Neutrophil (primary cell): ENCODE results near the gene MKLN1.

Source experiments
- H3K27ac ChIP-seq: fragments of 200-600 bp; sonication (generic); 2 replicates; pipeline ENCODE4 v1.5.1; 2016; ENCODE audit warnings: mild to moderate bottlenecking, moderate library complexity
- H3K27me3 ChIP-seq: fragments of 200-600 bp; sonication (generic); 2 replicates; pipeline ENCODE4 v1.6.0; 2016; ENCODE audit warnings: mild to moderate bottlenecking
- H3K36me3 ChIP-seq: fragments of 200-600 bp; sonication (generic); 2 replicates; pipeline ENCODE4 v1.5.1; 2017
- H3K4me1 ChIP-seq, 2 experiments: fragments of 200-600 bp in 1 of 2; sonication (generic) in 1 of 2; 1 replicate in 1 of 2; 2 replicates in 1 of 2; pipeline versions ENCODE4 v1.5.1 to v1.6.1; 2013 to 2016; ENCODE audit warnings: low read depth in 1 of 2, low read length in 1 of 2, mild to moderate bottlenecking in 1 of 2, moderate library complexity in 1 of 2; ENCODE audit not compliant: control insufficient read depth in 1 of 2, insufficient read depth in 1 of 2
- H3K4me3 ChIP-seq, 2 experiments: fragments of 200-600 bp in 1 of 2; sonication (generic) in 1 of 2; 1 replicate in 1 of 2; 2 replicates in 1 of 2; pipeline ENCODE4 v1.5.1; 2013 to 2016; ENCODE audit warnings: low read depth in 1 of 2, low read length in 1 of 2, mild to moderate bottlenecking in 1 of 2, moderate library complexity in 1 of 2
- H3K9me3 ChIP-seq: fragments of 200-600 bp; sonication (generic); 2 replicates; pipeline ENCODE4 v1.5.1; 2016
- CTCF ChIP-seq: fragments of 200-600 bp; sonication (generic); IDR thresholded peaks from 2 replicates; pipeline ENCODE4 v1.5.1; 2016; ENCODE audit warnings: antibody characterized with exemption

MKLN1 gene

GRCh38 chr7:131320603-131321002, 7.1 kb upstream of the MKLN1 start:
- Histone ChIP-seq H3K4me3 (no peak overlapping the region), H3K4me1 (no peaks in the 10 kb centered on the region), H3K27ac (no peak overlapping the region), H3K27me3 (no peaks in the 10 kb centered on the region), H3K9me3 (no peaks in the 10 kb centered on the region), H3K36me3 (no peaks in the 10 kb centered on the region)
- no peak for TF ChIP-seq CTCF

GRCh38 chr7:131321656-131322055, 6.0 kb upstream of the MKLN1 start:
- no peak for TF ChIP-seq CTCF

DNA sequence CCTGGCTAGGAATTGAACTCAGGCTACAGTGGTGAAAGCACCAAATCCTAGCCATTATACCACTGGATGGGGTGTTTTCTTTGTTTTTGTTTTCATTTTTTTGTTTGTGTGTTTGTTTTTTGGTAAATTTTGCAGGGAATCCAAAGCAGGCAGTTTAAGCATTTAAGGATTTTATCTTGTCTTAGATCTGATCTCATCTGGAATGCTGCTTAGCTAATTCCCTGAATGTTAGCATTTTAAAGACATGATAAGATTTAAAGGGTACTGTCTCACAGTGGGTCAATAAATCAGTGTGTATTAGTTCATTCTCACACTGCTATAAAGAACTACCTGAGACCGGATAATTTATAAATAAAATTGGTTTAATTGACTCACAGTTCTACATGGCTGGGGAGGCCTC, 5.6 kb upstream of the MKLN1 start:
- no peaks in the 10 kb centered on the region for H3K36me3 ChIP-seq
- no peaks in the 10 kb centered on the region for H3K9me3 ChIP-seq
- H3K4me3 ChIP-seq, result no peak overlapping the region
- no peak overlapping the region for H3K27ac ChIP-seq
- no peaks in the 10 kb centered on the region for H3K27me3 ChIP-seq
- TF ChIP-seq CTCF, result no peak
- peaks cover 5% of the 10 kb centered on the region in 2 experiments for H3K4me1 ChIP-seq

More at GRCh38 chr7:131321656-131322055, 6.0 kb upstream of the MKLN1 start:
- Histone ChIP-seq H3K9me3 (no peaks in the 10 kb centered on the region), H3K27me3 (no peaks in the 10 kb centered on the region), H3K4me1 (peaks cover under 1 to 1% of the 10 kb centered on the region in 2 experiments), H3K27ac (no peak overlapping the region), H3K36me3 (no peaks in the 10 kb centered on the region), H3K4me3 (no peak overlapping the region)

GRCh38 chr7:131322861-131323260, 4.8 kb upstream of the MKLN1 start:
- Histone ChIP-seq H3K9me3 (no peaks in the 10 kb centered on the region), H3K27me3 (no peaks in the 10 kb centered on the region), H3K36me3 (no peaks in the 10 kb centered on the region), H3K4me1 (peaks cover 7 to 9% of the 10 kb centered on the region in 2 experiments), H3K27ac (no peak overlapping the region), H3K4me3 (no peak overlapping the region)
- no peak for TF ChIP-seq CTCF

GRCh38 chr7:131325179-131325840, 2.4 kb upstream of the MKLN1 start:
- Histone ChIP-seq H3K4me3 (no peak overlapping the region), H3K36me3 (no peaks in the 10 kb centered on the region), H3K9me3 (no peaks in the 10 kb centered on the region), H3K27me3 (no peaks in the 10 kb centered on the region), H3K4me1 (peaks cover 23 to 30% of the 10 kb centered on the region in 2 experiments), H3K27ac (no peak overlapping the region)
- TF ChIP-seq CTCF, result no peak
